SK-N-MC (cell line): ENCODE data around the gene IFT122.

Experiments used
- EZH2 ChIP-seq: fragments of 200-600 bp; sonication (generic); IDR thresholded peaks from one replicate; pipeline ENCODE4 v1.6.1; 2017; ENCODE audit warnings: antibody characterized with exemption
- FOXP2 ChIP-seq: optimal IDR thresholded peaks from 2 replicates; pipeline ENCODE3; 2011; ENCODE audit warnings: mild to moderate bottlenecking, moderate library complexity; ENCODE audit not compliant: insufficient read depth; ENCODE audit errors: extremely low read length, control extremely low read depth
- POLR2AphosphoS5 ChIP-seq: IDR thresholded peaks from 2 replicates; pipeline ENCODE4 v1.6.1; 2012; ENCODE audit warnings: mild to moderate bottlenecking, low read depth, low read length, borderline replicate concordance

GRCh38 chr3:129528589-129529100 is 88.6 kb downstream of the IFT122 start, which contains the start of gene RHO:
- TF ChIP-seq POLR2AphosphoS5, result no peak
- no peak for TF ChIP-seq EZH2
- no peak for TF ChIP-seq FOXP2
